Measurements from ENCODE around the gene B4GALT1.
A peak's percentile ranks its signal among the peaks of the same experiment; 100 is the strongest.
"Not testable (repeated sequence)": the region's sequence is repeated elsewhere in the genome, so short reads cannot be mapped to it uniquely, and the experiment has no call there.

B4GALT1 gene

GRCh38 chr9:33161011-33161588 lies 6.0 kb downstream of the B4GALT1 start:
- DNase-seq: no peak

GRCh38 chr9:33160446-33160845 lies 6.7 kb downstream of the B4GALT1 start:
- DNase-seq: not testable (repeated sequence)

- DNase-seq: no peak
Observed at GRCh38 chr9:33159777-33160127, 7.4 kb downstream of the B4GALT1 start.

- no peak for DNase-seq
Observed at GRCh38 chr9:33158843-33159776, 8.0 kb downstream of the B4GALT1 start.

GRCh38 chr9:33157960-33158842 lies 8.9 kb downstream of the B4GALT1 start:
- no peak for DNase-seq

- DNase-seq: no peak
Observed at GRCh38 chr9:33155393-33155792, 11.7 kb downstream of the B4GALT1 start.

- DNase-seq: no peak
Observed at GRCh38 chr9:33154371-33154770, 12.8 kb downstream of the B4GALT1 start.

GRCh38 chr9:33153666-33154065 lies 13.5 kb downstream of the B4GALT1 start:
- DNase-seq: no peak

GRCh38 chr9:33153001-33153400 lies 14.1 kb downstream of the B4GALT1 start:
- DNase-seq: no peak

GRCh38 chr9:33151601-33152000 lies 15.5 kb downstream of the B4GALT1 start:
- no peak for DNase-seq

- DNase-seq: peak; percentile 37
Observed at GRCh38 chr9:33151007-33151557, 16.1 kb downstream of the B4GALT1 start.

GRCh38 chr9:33148367-33149014 lies 18.6 kb downstream of the B4GALT1 start:
- no peak for DNase-seq

- DNase-seq: no peak
Observed at GRCh38 chr9:33147416-33148169, 19.5 kb downstream of the B4GALT1 start.

- DNase-seq: no peak
Observed at GRCh38 chr9:33146298-33146697, 20.8 kb downstream of the B4GALT1 start.

- DNase-seq: no peak
Observed at GRCh38 chr9:33144551-33144950, 22.6 kb downstream of the B4GALT1 start.

GRCh38 chr9:33143241-33143661 lies 23.9 kb downstream of the B4GALT1 start:
- DNase-seq: no peak

- DNase-seq: no peak
Observed at GRCh38 chr9:33142535-33142934, 24.6 kb downstream of the B4GALT1 start.

- no peak for DNase-seq
Observed at GRCh38 chr9:33140401-33141360, 26.5 kb downstream of the B4GALT1 start.

- no peak for DNase-seq
Observed at GRCh38 chr9:33139421-33140228, 27.5 kb downstream of the B4GALT1 start.

- no peak for DNase-seq
Observed at GRCh38 chr9:33138768-33139167, 28.4 kb downstream of the B4GALT1 start.

All from NCI-H524 treated with DMSO at 0.1 percent for 48 hours (cell line).